Activated T-helper 9 cell treated with anti-CD3 and anti-CD28 coated beads, Interleukin-2, amount 50 U/mL, for 16 hours (primary cell): ENCODE results near the gene L1TD1.
"Not testable (repeated sequence)": the region's sequence is repeated elsewhere in the genome, so short reads cannot be mapped to it uniquely, and the experiment has no call there.

Experiments
- DNase-seq: peaks from one replicate; pipeline ENCODE4 v3.0.0-alpha.2; 2020; ENCODE audit warnings: low read depth

L1TD1 gene

GRCh38 chr1:62237950-62238374 lies 43.3 kb downstream of the L1TD1 start:
- no peak for DNase-seq

GRCh38 chr1:62238507-62238906 lies 43.9 kb downstream of the L1TD1 start:
- no peak for DNase-seq

GRCh38 chr1:62239652-62240403 lies 45.2 kb downstream of the L1TD1 start:
- not testable (repeated sequence) for DNase-seq

GRCh38 chr1:62240651-62241370 lies 46.2 kb downstream of the L1TD1 start:
- no peak for DNase-seq

GRCh38 chr1:62241371-62242131 lies 46.9 kb downstream of the L1TD1 start:
- no peak for DNase-seq

GRCh38 chr1:62244380-62244779 lies 49.7 kb downstream of the L1TD1 start:
- DNase-seq: not testable (repeated sequence)

GRCh38 chr1:62245201-62245600 lies 50.6 kb downstream of the L1TD1 start:
- no peak for DNase-seq

- no peak for DNase-seq
These were observed 52.9 kb downstream of the L1TD1 start for GRCh38 chr1:62247391-62248168.

- no peak for DNase-seq
These were observed 55.6 kb downstream of the L1TD1 start for GRCh38 chr1:62250126-62250726.

- DNase-seq: no peak
These were observed 64.9 kb downstream of the L1TD1 start for GRCh38 chr1:62259551-62259950.

GRCh38 chr1:62260688-62261087 lies 66.0 kb downstream of the L1TD1 start:
- no peak for DNase-seq
